KBM-7 (cell line): Measurements from ENCODE around the gene FIGN.

Experiments
- DNase-seq: peaks from one replicate; pipeline ENCODE4 v3.0.0-alpha.2; 2015
- in situ Hi-C: fragments of 300-500 bp; cut with MboI; formaldehyde crosslinking; loops from 2 replicates; pipeline ENCODE4 v1.14.3; 2020; ENCODE audit warnings: low sequenced_read_pairs, low pct_unique_long_range_greater_than_20kb, mixed read lengths

The FIGN gene

GRCh38 chr2:163675388-163675787 lies 60.4 kb downstream of the FIGN start:
- no peak for DNase-seq
- in situ Hi-C loops: no loop called here

- in situ Hi-C loops: no loop called here
- no peak for DNase-seq
Measured at GRCh38 chr2:163673522-163673921, 62.3 kb downstream of the FIGN start.

GRCh38 chr2:163670929-163671328 lies 64.9 kb downstream of the FIGN start:
- in situ Hi-C loops: no loop called here
- DNase-seq: no peak

GRCh38 chr2:163669506-163669905 lies 66.3 kb downstream of the FIGN start:
- DNase-seq: no peak
- in situ Hi-C loops: no loop called here

- no peak for DNase-seq
Measured at GRCh38 chr2:163667064-163667887, 68.5 kb downstream of the FIGN start.

GRCh38 chr2:163665817-163666216 lies 70.0 kb downstream of the FIGN start:
- no peak for DNase-seq
- in situ Hi-C loops: no loop called here

More at GRCh38 chr2:163667064-163667887, 68.5 kb downstream of the FIGN start:
- in situ Hi-C loops: no loop called here

- DNase-seq: no peak
- in situ Hi-C loops: no loop called here
Measured at GRCh38 chr2:163665051-163665450, 70.8 kb downstream of the FIGN start.

GRCh38 chr2:163664610-163665009 lies 71.2 kb downstream of the FIGN start:
- in situ Hi-C loops: no loop called here
- DNase-seq: no peak

- in situ Hi-C loops: no loop called here
- DNase-seq: no peak
Measured at GRCh38 chr2:163662141-163662780, 73.5 kb downstream of the FIGN start.

- DNase-seq: no peak
- in situ Hi-C loops: no loop called here
Measured at GRCh38 chr2:163659224-163659623, 76.6 kb downstream of the FIGN start.

- in situ Hi-C loops: no loop called here
- no peak for DNase-seq
Measured at GRCh38 chr2:163658556-163658955, 77.3 kb downstream of the FIGN start.

GRCh38 chr2:163657281-163657656 lies 78.5 kb downstream of the FIGN start:
- DNase-seq: no peak
- in situ Hi-C loops: no loop called here

GRCh38 chr2:163656622-163657280 lies 79.1 kb downstream of the FIGN start:
- in situ Hi-C loops: no loop called here
- no peak for DNase-seq

GRCh38 chr2:163655667-163656066 lies 80.1 kb downstream of the FIGN start:
- no peak for DNase-seq
- in situ Hi-C loops: no loop called here

GRCh38 chr2:163652751-163653150 lies 83.1 kb downstream of the FIGN start:
- in situ Hi-C loops: no loop called here
- DNase-seq: no peak

- no peak for DNase-seq
- in situ Hi-C loops: no loop called here
Measured at GRCh38 chr2:163649080-163649479, 86.7 kb downstream of the FIGN start.

- in situ Hi-C loops: no loop called here
- DNase-seq: no peak
Measured at GRCh38 chr2:163647300-163647699, 88.5 kb downstream of the FIGN start.

- DNase-seq: no peak
- in situ Hi-C loops: no loop called here
Measured at GRCh38 chr2:163646687-163647086, 89.1 kb downstream of the FIGN start.

- no peak for DNase-seq
- in situ Hi-C loops: no loop called here
Measured at GRCh38 chr2:163644238-163644637, 91.6 kb downstream of the FIGN start.

GRCh38 chr2:163641986-163642385 lies 93.8 kb downstream of the FIGN start:
- no peak for DNase-seq
- in situ Hi-C loops: no loop called here
